Measurements from ENCODE around the gene MNDA. TPM values are rescaled to one million over a fixed set of nuclear protein-coding genes. Genes with fewer than 3 reads are reported as not detected.

MNDA gene
- total RNA-seq, 1 donor from 2014 or later, result 17.3 TPM

- H3K36me3 Mint-ChIP-seq (ENCODE audit: low read depth), result no peaks in the 10 kb centered on the region
- H3K4me1 Mint-ChIP-seq, result peaks cover 11% of the 10 kb centered on the region
- no peak overlapping the region for H3K27ac Mint-ChIP-seq
- H3K9me3 Mint-ChIP-seq, result no peaks in the 10 kb centered on the region
- ATAC-seq (ENCODE audit: low read depth), result no peak
- ChIA-PET POLR2A (no interaction called here), CTCF (no interaction called here)
- DNase-seq, result no peak
- no peak overlapping the region for H3K4me3 Mint-ChIP-seq
- TF ChIP-seq, protein P1, sequence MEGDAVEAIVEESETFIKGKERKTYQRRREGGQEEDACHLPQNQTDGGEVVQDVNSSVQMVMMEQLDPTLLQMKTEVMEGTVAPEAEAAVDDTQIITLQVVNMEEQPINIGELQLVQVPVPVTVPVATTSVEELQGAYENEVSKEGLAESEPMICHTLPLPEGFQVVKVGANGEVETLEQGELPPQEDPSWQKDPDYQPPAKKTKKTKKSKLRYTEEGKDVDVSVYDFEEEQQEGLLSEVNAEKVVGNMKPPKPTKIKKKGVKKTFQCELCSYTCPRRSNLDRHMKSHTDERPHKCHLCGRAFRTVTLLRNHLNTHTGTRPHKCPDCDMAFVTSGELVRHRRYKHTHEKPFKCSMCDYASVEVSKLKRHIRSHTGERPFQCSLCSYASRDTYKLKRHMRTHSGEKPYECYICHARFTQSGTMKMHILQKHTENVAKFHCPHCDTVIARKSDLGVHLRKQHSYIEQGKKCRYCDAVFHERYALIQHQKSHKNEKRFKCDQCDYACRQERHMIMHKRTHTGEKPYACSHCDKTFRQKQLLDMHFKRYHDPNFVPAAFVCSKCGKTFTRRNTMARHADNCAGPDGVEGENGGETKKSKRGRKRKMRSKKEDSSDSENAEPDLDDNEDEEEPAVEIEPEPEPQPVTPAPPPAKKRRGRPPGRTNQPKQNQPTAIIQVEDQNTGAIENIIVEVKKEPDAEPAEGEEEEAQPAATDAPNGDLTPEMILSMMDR (IDR thresholded peaks at IDR 0.05), result no peak
- H3K27me3 Mint-ChIP-seq, result no peaks in the 10 kb centered on the region
- intact Hi-C loops (cut with micrococcal nuclease), result no loop called here
Observed at GRCh38 chr1:158809862-158810261, 21.3 kb upstream of the MNDA start.

- Mint-ChIP-seq H3K27ac (no peak overlapping the region), H3K9me3 (no peaks in the 10 kb centered on the region), H3K4me3 (no peak overlapping the region), H3K27me3 (no peaks in the 10 kb centered on the region), H3K36me3 (ENCODE audit: low read depth) (no peaks in the 10 kb centered on the region), H3K4me1 (peaks cover 11% of the 10 kb centered on the region)
- DNase-seq, result no peak
- ChIA-PET POLR2A (no interaction called here), CTCF (no interaction called here)
- no peak for ATAC-seq (ENCODE audit: low read depth)
- intact Hi-C loops (cut with micrococcal nuclease), result no loop called here
- TF ChIP-seq, protein P1 (IDR thresholded peaks at IDR 0.05), result no peak
Observed at GRCh38 chr1:158810311-158810710, 20.8 kb upstream of the MNDA start.

- H3K4me3 Mint-ChIP-seq, result no peak overlapping the region
- H3K27ac Mint-ChIP-seq, result no peak overlapping the region
- no peaks in the 10 kb centered on the region for H3K36me3 Mint-ChIP-seq (ENCODE audit: low read depth)
- POLR2A ChIA-PET, result no interaction called here
- DNase-seq (no peak), ATAC-seq (ENCODE audit: low read depth) (no peak)
- no peaks in the 10 kb centered on the region for H3K9me3 Mint-ChIP-seq
- intact Hi-C loops (cut with micrococcal nuclease), result no loop called here
- CTCF ChIA-PET, result no interaction called here
- no peaks in the 10 kb centered on the region for H3K27me3 Mint-ChIP-seq
- peaks cover 11% of the 10 kb centered on the region for H3K4me1 Mint-ChIP-seq
- TF ChIP-seq, protein P1 (IDR thresholded peaks at IDR 0.05), result no peak
Observed at GRCh38 chr1:158812336-158812735, 18.8 kb upstream of the MNDA start.

DNA sequence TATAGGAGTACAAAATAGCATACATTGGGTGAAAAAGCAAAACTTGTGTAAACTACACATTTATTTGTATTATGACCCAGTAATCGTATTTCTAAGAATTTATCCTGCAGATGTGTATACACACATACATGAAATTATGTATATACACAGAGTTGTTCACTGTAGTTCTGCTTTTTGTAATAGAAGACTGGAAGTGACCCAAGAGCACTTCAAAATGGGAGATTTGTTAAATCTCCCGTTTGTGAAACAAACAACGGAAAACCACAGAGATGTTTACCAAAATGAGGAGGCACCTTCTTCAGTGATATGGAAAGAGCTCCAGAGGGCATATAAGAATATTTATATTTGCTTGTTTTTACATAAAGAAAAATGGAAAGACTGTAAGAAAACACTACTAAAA lies 18.0 kb upstream of the MNDA start:
- Mint-ChIP-seq H3K4me1 (peaks cover 11% of the 10 kb centered on the region), H3K9me3 (no peaks in the 10 kb centered on the region), H3K27me3 (no peaks in the 10 kb centered on the region), H3K27ac (no peak overlapping the region), H3K36me3 (ENCODE audit: low read depth) (no peaks in the 10 kb centered on the region), H3K4me3 (no peak overlapping the region)
- TF ChIP-seq, protein P1 (IDR thresholded peaks at IDR 0.05), result no peak
- ChIA-PET POLR2A (no interaction called here), CTCF (no interaction called here)
- intact Hi-C loops (cut with micrococcal nuclease), result no loop called here
- DNase-seq, result no peak
- ATAC-seq (ENCODE audit: low read depth), result no peak

- Mint-ChIP-seq H3K4me3 (no peak overlapping the region), H3K27ac (no peak overlapping the region), H3K36me3 (ENCODE audit: low read depth) (no peaks in the 10 kb centered on the region), H3K9me3 (no peaks in the 10 kb centered on the region), H3K27me3 (peaks cover 2% of the 10 kb centered on the region), H3K4me1 (peaks cover 6% of the 10 kb centered on the region)
- DNase-seq (no peak), ATAC-seq (ENCODE audit: low read depth) (no peak)
- intact Hi-C loops (cut with micrococcal nuclease), result no loop called here
- ChIA-PET POLR2A (no interaction called here), CTCF (no interaction called here)
- TF ChIP-seq, protein P1 (IDR thresholded peaks at IDR 0.05), result no peak
Observed at GRCh38 chr1:158814970-158815369, 16.2 kb upstream of the MNDA start.

Measured in activated B cell treated with CpG ODN at 0.5 μM for 24 hours (primary cell).